MM.1S (cell line): ENCODE data around the gene TBX5.

ENCODE experiments used
- DNase-seq: peaks from one replicate; pipeline ENCODE4 v3.0.0-alpha.2; 2015
- H2AFZ ChIP-seq: fragments of 300-600 bp; sonication (generic); 2 replicates; pipeline ENCODE4 v1.6.0; 2016; ENCODE audit warnings: antibody characterized with exemption, low read length
- H3F3A ChIP-seq: fragments of 300-600 bp; sonication (generic); 2 replicates; pipeline ENCODE4 v1.6.1; 2016; ENCODE audit warnings: mild to moderate bottlenecking, antibody characterized with exemption, low read length, moderate library complexity, mixed read lengths; ENCODE audit not compliant: insufficient read depth
- H3K27ac ChIP-seq: fragments of 300-600 bp; sonication (generic); 2 replicates; pipeline ENCODE4 v1.5.1; 2016; ENCODE audit warnings: mild to moderate bottlenecking, low read length
- H3K27me3 ChIP-seq: fragments of 300-600 bp; sonication (generic); replicated peaks from 2 replicates; pipeline ENCODE4 v1.6.0; 2016; ENCODE audit warnings: low read length; ENCODE audit not compliant: insufficient read depth
- H3K36me3 ChIP-seq: fragments of 300-600 bp; sonication (generic); replicated peaks from 2 replicates; pipeline ENCODE4 v1.6.1; 2016; ENCODE audit warnings: mild to moderate bottlenecking, low read length, mixed read lengths; ENCODE audit not compliant: insufficient read depth
- H3K4me1 ChIP-seq: fragments of 300-600 bp; sonication (generic); 2 replicates; pipeline ENCODE4 v1.6.1; 2016; ENCODE audit warnings: low read length, mixed read lengths
- H3K4me2 ChIP-seq: fragments of 300-600 bp; sonication (generic); 2 replicates; pipeline ENCODE4 v1.6.0; 2016; ENCODE audit warnings: low read depth, low read length
- H3K4me3 ChIP-seq: fragments of 300-600 bp; sonication (generic); 2 replicates; pipeline ENCODE4 v1.5.1; 2016; ENCODE audit warnings: low read length, mixed read lengths
- H3K79me2 ChIP-seq: fragments of 300-600 bp; sonication (generic); 2 replicates; pipeline ENCODE4 v1.6.1; 2016; ENCODE audit warnings: mixed run types, low read length, mixed read lengths
- H3K9ac ChIP-seq: fragments of 300-600 bp; sonication (generic); 2 replicates; pipeline ENCODE4 v1.6.1; 2016; ENCODE audit warnings: low read length, mixed read lengths
- H3K9me2 ChIP-seq: fragments of 300-600 bp; sonication (generic); replicated peaks from 2 replicates; pipeline ENCODE4 v1.6.1; 2016; ENCODE audit warnings: mild to moderate bottlenecking, low read length, mixed read lengths; ENCODE audit not compliant: insufficient read depth
- H3K9me3 ChIP-seq: fragments of 300-600 bp; sonication (generic); replicated peaks from 2 replicates; pipeline ENCODE4 v1.6.1; 2016; ENCODE audit warnings: mild to moderate bottlenecking, low read length, mixed read lengths; ENCODE audit not compliant: insufficient read depth
- H4K20me1 ChIP-seq: fragments of 300-600 bp; sonication (generic); 2 replicates; pipeline ENCODE4 v1.6.1; 2016; ENCODE audit warnings: mild to moderate bottlenecking, low read length, moderate library complexity, mixed read lengths; ENCODE audit not compliant: insufficient read depth
- EZH2 ChIP-seq: fragments of 300-600 bp; sonication (generic); optimal IDR thresholded peaks from 2 replicates; pipeline ENCODE3; 2017; ENCODE audit warnings: low read depth, mild to moderate bottlenecking, antibody characterized with exemption, low read length, mixed read lengths
- EZH2phosphoT487 ChIP-seq: fragments of 300-600 bp; sonication (generic); IDR thresholded peaks from 2 replicates; pipeline ENCODE4 v1.6.1; 2018; ENCODE audit warnings: antibody characterized with exemption, low read length
- TF ChIP-seq, protein P1 (sequence below): fragments of 300-600 bp; sonication (generic); IDR thresholded peaks from 2 replicates; pipeline ENCODE4 v1.5.1; 2016; ENCODE audit warnings: antibody characterized with exemption, low read length, mixed read lengths

Gene TBX5

DNA sequence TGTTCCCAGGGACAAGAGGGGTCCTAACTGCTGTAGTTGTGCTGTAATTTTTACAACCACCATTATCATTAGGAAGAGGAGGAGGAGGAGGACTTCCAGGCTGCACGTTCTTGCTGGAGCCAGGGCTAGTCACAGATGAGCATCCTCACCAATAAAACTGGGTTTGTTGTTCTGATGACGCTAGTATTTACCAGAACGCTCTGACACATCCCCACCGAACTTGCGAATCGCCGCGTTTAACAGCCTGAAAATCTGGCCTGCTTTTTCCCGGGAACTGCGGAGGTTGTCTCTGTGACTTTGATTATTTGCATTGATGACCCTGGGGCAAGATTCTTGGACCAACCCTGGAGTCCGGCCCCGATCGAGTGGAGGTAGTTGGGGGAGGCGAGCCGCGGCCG lies 10.2 kb downstream of the TBX5 start:
- Histone ChIP-seq H3K79me2 (no peaks in the 10 kb centered on the region), H3K4me1 (no peaks in the 10 kb centered on the region), H3F3A (no peaks in the 10 kb centered on the region), H3K4me3 (no peak overlapping the region), H3K27me3 (0 out of 2 replicates have a peak, but pooled peaks cover 16% of the 10 kb centered on the region), H3K9me2 (no peaks in the 10 kb centered on the region), H3K36me3 (no peaks in the 10 kb centered on the region), H2AFZ (no peak overlapping the region), H3K9ac (no peak overlapping the region), H3K27ac (no peak overlapping the region), H4K20me1 (no peaks in the 10 kb centered on the region), H3K9me3 (no peaks in the 10 kb centered on the region), H3K4me2 (no peak overlapping the region)
- DNase-seq, result no peak
- TF ChIP-seq EZH2phosphoT487, result no peak

DNA sequence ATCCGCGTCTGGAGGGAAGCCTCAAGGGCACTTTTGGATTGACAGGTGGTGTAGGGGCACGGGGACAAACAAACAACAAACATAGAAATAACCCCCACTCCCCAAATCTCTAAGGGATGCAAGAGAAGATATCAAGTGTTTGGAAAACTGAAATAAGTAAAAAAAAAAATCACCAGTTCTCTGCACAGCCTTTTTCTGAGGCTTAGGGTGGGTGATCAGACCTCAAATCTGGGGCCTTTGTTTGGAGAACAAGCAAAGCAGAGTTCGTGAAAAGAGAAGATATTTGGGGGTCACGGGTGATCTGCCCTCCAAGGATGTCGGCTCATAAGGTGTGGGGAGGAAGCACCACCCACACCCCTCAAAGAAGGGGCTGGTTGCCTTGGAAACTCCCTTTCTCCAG lies 10.7 kb downstream of the TBX5 start:
- H3K4me2 ChIP-seq, result no peak overlapping the region
- no peaks in the 10 kb centered on the region for H3K9me2 ChIP-seq
- no peaks in the 10 kb centered on the region for H3F3A ChIP-seq
- no peak overlapping the region for H3K4me3 ChIP-seq
- TF ChIP-seq, protein P1, sequence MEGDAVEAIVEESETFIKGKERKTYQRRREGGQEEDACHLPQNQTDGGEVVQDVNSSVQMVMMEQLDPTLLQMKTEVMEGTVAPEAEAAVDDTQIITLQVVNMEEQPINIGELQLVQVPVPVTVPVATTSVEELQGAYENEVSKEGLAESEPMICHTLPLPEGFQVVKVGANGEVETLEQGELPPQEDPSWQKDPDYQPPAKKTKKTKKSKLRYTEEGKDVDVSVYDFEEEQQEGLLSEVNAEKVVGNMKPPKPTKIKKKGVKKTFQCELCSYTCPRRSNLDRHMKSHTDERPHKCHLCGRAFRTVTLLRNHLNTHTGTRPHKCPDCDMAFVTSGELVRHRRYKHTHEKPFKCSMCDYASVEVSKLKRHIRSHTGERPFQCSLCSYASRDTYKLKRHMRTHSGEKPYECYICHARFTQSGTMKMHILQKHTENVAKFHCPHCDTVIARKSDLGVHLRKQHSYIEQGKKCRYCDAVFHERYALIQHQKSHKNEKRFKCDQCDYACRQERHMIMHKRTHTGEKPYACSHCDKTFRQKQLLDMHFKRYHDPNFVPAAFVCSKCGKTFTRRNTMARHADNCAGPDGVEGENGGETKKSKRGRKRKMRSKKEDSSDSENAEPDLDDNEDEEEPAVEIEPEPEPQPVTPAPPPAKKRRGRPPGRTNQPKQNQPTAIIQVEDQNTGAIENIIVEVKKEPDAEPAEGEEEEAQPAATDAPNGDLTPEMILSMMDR, result no peak
- no peak overlapping the region for H2AFZ ChIP-seq
- 0 out of 2 replicates have a peak, but pooled peaks cover 14% of the 10 kb centered on the region for H3K27me3 ChIP-seq
- H3K9me3 ChIP-seq, result no peaks in the 10 kb centered on the region
- H3K9ac ChIP-seq, result no peak overlapping the region
- DNase-seq, result no peak
- H3K79me2 ChIP-seq, result no peaks in the 10 kb centered on the region
- no peak overlapping the region for H3K27ac ChIP-seq
- no peaks in the 10 kb centered on the region for H3K36me3 ChIP-seq
- no peaks in the 10 kb centered on the region for H4K20me1 ChIP-seq
- no peaks in the 10 kb centered on the region for H3K4me1 ChIP-seq

DNA sequence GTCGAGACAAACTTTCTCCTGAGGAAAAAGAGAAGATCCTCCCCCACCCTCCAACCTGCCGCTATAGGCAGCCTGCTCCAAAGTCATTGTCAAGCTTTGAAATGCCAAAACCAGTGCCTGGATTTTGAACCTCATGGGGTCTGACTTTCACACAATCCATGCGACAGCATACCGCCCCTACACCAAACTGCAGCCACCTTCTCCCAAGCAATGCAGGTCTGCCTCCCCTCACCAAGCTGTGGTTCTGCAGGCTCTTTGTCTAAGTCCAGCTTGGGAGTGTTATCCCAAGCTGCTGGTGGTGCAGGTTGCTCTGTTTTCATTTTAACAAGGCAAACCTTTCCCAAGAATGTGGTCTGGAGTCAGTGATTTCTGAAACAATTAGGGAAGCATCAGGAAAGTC lies 12.4 kb downstream of the TBX5 start:
- Histone ChIP-seq H3K79me2 (no peaks in the 10 kb centered on the region), H3K4me2 (no peak overlapping the region), H3K9ac (no peak overlapping the region), H3K9me2 (no peaks in the 10 kb centered on the region), H3F3A (no peaks in the 10 kb centered on the region), H3K9me3 (no peaks in the 10 kb centered on the region), H2AFZ (no peak overlapping the region), H4K20me1 (no peaks in the 10 kb centered on the region), H3K27me3 (0 out of 2 replicates have a peak, but pooled peaks cover 5% of the 10 kb centered on the region), H3K4me1 (no peaks in the 10 kb centered on the region), H3K27ac (no peak overlapping the region), H3K4me3 (no peak overlapping the region), H3K36me3 (no peaks in the 10 kb centered on the region)
- no peak for DNase-seq
- no peak for TF ChIP-seq EZH2
- TF ChIP-seq EZH2phosphoT487, result no peak
- TF ChIP-seq, protein P1, result no peak

DNA sequence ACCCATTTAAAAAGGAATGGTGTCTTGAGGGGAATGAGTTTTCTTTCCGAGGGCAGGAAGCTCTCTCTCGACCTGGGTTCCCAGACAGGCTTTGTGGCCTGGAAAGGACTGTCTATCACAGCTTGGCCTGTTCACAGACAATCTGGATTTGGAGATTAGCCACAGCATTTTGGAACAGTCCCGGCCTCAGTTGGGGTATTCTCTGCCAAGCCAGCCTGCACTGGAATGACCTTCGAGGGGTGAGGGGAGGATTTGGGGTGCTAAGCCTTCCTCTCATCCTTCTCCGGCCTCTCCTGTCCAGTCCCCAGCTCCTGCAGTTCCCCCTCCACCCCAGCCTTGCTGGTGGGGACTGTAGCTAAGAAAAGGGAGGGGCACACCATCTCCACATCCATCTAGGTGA lies 13.0 kb downstream of the TBX5 start:
- Histone ChIP-seq H3K4me3 (no peak overlapping the region), H3K27ac (no peak overlapping the region), H2AFZ (no peak overlapping the region), H3K27me3 (0 out of 2 replicates have a peak, but pooled peaks cover 5% of the 10 kb centered on the region), H3K4me2 (no peak overlapping the region), H4K20me1 (no peaks in the 10 kb centered on the region), H3K4me1 (no peaks in the 10 kb centered on the region), H3F3A (no peaks in the 10 kb centered on the region), H3K36me3 (no peaks in the 10 kb centered on the region), H3K9me2 (no peaks in the 10 kb centered on the region), H3K9ac (no peak overlapping the region), H3K9me3 (no peaks in the 10 kb centered on the region), H3K79me2 (no peaks in the 10 kb centered on the region)
- TF ChIP-seq, protein P1, result no peak
- no peak for TF ChIP-seq EZH2
- no peak for TF ChIP-seq EZH2phosphoT487
- DNase-seq, result no peak
